Mucosa of descending colon (tissue), 3 donors: ENCODE data around the gene NT5C1A. TPM values are rescaled to one million over a fixed set of nuclear protein-coding genes. Genes with fewer than 3 reads are reported as not detected.

Experiments used
- ATAC-seq: fragments of 200-7000 bp; cut with Tn5 transposase; one replicate; pipeline ENCODE4 v1.9.1; 2020; ENCODE audit warnings: mild to moderate bottlenecking, moderate library complexity
- DNase-seq, 3 donors: peaks; one replicate each; pipeline ENCODE4 v3.0.0-alpha.2; 2020
- H3K36me3 ChIP-seq: fragments of 200-600 bp; one replicate; pipeline ENCODE4 v1.8.0; 2021; ENCODE audit warnings: low read depth, mild to moderate bottlenecking
- H3K4me1 ChIP-seq: fragments of 200-600 bp; one replicate; pipeline ENCODE4 v1.8.0; 2021; ENCODE audit warnings: low read depth, mild to moderate bottlenecking
- H3K4me3 ChIP-seq: fragments of 200-600 bp; one replicate; pipeline ENCODE4 v1.8.0; 2021; ENCODE audit warnings: mild to moderate bottlenecking
- H3K9me3 ChIP-seq: fragments of 200-600 bp; one replicate; pipeline ENCODE4 v1.8.0; 2021; ENCODE audit warnings: mild to moderate bottlenecking
- intact Hi-C, 2 donors: fragments of 100-400 bp; cut with DNase I in 1 of 2; cut with micrococcal nuclease in 1 of 2; formaldehyde crosslinking; loops; one replicate each; pipeline versions ENCODE4 v1.11.0 to v1.11.1; 2022; cut with DNase I, micrococcal nuclease
- total RNA-seq, 3 donors: library from RNA; stranded (reverse); fragmentation: NEBNext Ultra II Directional in 2 of 3; extraction: Animal tissue kit (Norgen Biotek cat#: 25700) in 2 of 3; gene quantifications; one replicate each; pipeline versions ENCODE4 v1.2.1 to v1.2.4, GENCODE V29; 2021 to 2023
- TF ChIP-seq, protein P1 (sequence below): fragments of 200-600 bp; IDR thresholded peaks from one replicate; pipeline ENCODE4 v1.8.0; 2022; ENCODE audit warnings: antibody characterized with exemption, mild to moderate bottlenecking
- donor health status: DM: no; HTN: no; CAD: no; lungs with moderate emphysema.
- donor health status: DM: no; HTN: no; CAD: no.
- donor health status: DM: no; HTN: yes; CAD: no.

The NT5C1A gene
- total RNA-seq, 3 donors from 2014 or later: 0.27 TPM; not detected in 2

DNA sequence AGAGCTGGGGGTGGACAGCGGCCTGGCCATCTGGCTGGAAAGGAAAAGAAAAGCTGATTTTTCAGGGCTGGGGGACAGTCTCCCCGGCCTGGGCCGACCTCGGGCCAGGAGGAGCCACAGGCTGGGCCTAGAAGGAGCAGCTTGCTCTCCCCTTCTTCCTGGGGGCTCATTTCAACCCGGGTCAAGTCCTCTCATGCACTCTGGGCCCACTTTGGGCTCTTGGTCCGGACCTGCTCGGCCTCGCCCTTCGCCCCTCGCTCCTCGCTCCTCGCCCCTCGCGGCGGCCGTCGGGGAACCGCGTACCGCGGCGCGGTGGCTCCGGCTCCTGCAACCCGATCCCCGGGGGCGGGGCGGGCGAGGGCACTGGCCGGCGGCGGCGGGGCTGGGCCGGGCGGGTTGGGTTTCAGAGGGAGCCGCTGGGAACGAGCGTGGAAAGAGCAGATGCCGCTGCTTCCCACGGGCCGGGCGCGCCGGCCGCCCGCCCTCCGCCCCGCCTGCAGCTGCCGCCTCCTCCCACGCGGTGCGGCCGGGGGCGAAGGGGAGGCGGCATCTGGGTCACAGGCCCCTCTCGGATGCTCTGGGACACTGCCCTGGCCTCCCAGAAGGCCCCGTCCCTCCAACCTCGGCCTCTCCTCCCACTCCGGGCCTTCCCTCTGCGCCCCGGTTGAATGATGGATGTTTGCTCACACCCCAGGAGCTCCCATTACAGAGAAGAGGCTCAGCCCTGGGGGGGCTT lies 39.1 kb downstream of the NT5C1A start:
- intact Hi-C loops: no loop called here
- DNase-seq: peak in 2 of 3 donors; percentile 31 to 44
- Histone ChIP-seq H3K4me1 (no peaks in the 10 kb centered on the region), H3K4me3 (no peak overlapping the region), H3K9me3 (no peaks in the 10 kb centered on the region), H3K36me3 (no peaks in the 10 kb centered on the region)
- TF ChIP-seq, protein P1, sequence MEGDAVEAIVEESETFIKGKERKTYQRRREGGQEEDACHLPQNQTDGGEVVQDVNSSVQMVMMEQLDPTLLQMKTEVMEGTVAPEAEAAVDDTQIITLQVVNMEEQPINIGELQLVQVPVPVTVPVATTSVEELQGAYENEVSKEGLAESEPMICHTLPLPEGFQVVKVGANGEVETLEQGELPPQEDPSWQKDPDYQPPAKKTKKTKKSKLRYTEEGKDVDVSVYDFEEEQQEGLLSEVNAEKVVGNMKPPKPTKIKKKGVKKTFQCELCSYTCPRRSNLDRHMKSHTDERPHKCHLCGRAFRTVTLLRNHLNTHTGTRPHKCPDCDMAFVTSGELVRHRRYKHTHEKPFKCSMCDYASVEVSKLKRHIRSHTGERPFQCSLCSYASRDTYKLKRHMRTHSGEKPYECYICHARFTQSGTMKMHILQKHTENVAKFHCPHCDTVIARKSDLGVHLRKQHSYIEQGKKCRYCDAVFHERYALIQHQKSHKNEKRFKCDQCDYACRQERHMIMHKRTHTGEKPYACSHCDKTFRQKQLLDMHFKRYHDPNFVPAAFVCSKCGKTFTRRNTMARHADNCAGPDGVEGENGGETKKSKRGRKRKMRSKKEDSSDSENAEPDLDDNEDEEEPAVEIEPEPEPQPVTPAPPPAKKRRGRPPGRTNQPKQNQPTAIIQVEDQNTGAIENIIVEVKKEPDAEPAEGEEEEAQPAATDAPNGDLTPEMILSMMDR: no peak
- peak; percentile 73 for ATAC-seq

DNA sequence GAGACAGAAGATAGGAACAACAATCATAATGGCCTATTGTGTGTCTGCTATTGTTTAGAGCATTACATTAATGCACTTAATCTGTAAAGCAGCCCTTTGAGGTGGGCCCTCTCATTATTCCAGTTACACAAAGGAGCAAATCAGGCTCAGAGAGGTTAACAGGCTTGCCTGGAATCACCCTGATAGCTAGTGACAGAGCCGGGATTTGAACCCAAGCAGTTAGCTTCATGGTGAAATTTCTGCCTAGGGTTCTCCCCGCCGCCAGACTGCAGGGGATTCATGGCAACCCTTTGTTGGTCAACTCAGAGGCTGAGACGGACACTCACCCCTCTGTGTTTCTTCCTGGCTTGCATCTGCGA lies 39.6 kb downstream of the NT5C1A start:
- Histone ChIP-seq H3K4me1 (no peaks in the 10 kb centered on the region), H3K4me3 (no peak overlapping the region)

DNA sequence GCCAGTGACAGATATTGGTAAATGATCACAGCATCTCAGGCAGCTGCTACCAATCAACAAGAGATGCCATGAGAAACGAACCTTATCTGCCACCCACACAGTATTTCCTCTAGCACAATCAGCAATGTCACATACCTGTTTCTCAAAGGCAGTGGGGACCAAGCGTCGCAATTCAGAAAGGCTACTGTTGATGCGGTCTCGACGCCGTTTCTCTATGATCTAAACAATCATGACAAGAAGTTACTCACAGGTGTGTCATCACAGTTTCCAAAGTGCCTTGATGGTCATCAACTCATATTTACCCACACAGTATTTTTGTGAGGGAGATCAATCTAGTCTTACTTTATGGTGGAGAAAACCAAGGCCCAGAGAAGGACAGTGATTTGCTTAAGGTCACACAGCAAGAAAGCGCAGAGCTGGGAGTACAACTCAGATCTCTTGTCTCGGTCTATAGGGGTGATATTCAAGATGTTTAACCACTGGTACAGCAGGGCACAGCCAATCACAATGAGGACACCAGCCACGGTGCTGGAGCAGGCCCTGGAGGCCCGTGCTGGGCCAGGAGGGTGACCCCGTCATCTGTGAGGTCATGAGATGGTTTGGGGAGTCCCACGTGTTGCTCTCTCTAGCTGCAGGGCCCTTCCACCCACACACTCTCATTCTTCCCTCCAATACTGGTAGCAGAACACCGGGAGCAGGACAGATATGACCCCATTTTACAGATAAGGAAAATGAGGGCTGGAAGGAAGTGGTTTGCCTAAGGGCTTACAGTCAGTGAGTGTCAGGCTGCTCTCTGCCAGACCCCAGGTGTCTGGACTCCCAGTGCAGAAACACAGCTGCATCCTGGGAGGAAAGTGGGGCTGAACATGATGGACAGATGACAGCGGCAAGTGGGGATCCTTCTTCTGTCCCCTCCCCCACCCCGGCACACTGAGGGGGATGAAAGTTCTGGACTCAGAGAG lies 40.3 kb downstream of the NT5C1A start:
- Histone ChIP-seq H3K4me3 (no peak overlapping the region), H3K36me3 (no peaks in the 10 kb centered on the region), H3K4me1 (no peaks in the 10 kb centered on the region), H3K9me3 (no peaks in the 10 kb centered on the region)
- intact Hi-C loops: no loop called here
- TF ChIP-seq, protein P1: no peak
- DNase-seq (no peak), ATAC-seq (no peak)

More for the DNA sequence above, 39.6 kb downstream of the NT5C1A start:
- DNase-seq (no peak), ATAC-seq (no peak)
- TF ChIP-seq, protein P1: no peak
- Histone ChIP-seq H3K9me3 (no peaks in the 10 kb centered on the region), H3K36me3 (no peaks in the 10 kb centered on the region)
- intact Hi-C loops: no loop called here

DNA sequence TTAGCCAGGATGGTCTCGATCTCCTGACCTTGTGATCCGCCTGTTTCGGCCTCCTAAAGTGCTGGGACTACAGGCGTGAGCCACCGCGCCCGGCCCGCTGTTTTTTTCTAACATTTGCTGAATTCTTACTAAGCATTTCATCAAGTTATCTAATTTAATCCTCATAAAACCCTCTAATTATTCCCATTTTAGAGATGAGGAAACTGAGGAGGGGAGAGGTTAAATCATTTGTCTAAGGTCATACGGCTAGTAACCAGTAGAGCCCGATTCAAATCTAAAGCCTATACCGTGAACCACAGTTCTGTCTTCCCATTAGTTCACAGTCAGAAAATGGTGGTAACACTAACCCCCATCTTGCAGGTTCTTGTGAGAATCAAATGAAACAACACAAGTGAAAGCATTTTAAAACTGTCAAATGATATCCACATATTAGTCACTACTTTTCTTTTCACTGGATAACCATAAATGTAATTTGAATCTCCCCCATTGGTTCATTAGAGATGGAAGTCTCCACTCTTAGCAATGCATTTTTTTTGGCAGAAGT lies 43.0 kb downstream of the NT5C1A start:
- Histone ChIP-seq H3K9me3 (no peaks in the 10 kb centered on the region), H3K4me3 (no peak overlapping the region), H3K4me1 (no peaks in the 10 kb centered on the region), H3K36me3 (no peaks in the 10 kb centered on the region)
- TF ChIP-seq, protein P1: no peak
- intact Hi-C loops: no loop called here
- DNase-seq (no peak), ATAC-seq (no peak)

DNA sequence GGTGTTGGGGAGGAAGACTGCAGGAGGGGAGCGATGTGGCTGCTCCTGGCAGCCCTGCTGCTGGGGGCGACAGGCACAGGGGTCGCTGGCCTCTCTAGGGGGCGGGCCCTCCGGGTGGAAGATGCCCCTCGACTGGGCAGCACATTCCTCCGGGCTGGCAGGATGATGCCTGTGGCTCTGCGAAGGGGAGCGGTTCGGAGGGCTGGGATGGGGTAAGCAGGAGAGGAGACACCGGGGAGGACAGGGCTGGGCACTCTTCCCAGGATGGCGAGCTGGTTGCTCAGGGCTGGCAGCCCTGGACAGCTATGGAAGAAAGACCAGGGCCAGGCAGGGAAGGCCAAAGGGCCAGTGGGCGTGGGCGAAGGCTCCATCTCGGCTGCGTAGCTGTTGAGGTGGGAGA lies 45.3 kb downstream of the NT5C1A start:
- H3K4me3 ChIP-seq: no peak overlapping the region
- H3K4me1 ChIP-seq: no peaks in the 10 kb centered on the region
- TF ChIP-seq, protein P1: no peak
- no peak for ATAC-seq
- DNase-seq: no peak
- no peaks in the 10 kb centered on the region for H3K36me3 ChIP-seq
- H3K9me3 ChIP-seq: no peaks in the 10 kb centered on the region
- intact Hi-C loops: no loop called here
